ENCODE data around the gene TPBGL.

Gene TPBGL

DNA sequence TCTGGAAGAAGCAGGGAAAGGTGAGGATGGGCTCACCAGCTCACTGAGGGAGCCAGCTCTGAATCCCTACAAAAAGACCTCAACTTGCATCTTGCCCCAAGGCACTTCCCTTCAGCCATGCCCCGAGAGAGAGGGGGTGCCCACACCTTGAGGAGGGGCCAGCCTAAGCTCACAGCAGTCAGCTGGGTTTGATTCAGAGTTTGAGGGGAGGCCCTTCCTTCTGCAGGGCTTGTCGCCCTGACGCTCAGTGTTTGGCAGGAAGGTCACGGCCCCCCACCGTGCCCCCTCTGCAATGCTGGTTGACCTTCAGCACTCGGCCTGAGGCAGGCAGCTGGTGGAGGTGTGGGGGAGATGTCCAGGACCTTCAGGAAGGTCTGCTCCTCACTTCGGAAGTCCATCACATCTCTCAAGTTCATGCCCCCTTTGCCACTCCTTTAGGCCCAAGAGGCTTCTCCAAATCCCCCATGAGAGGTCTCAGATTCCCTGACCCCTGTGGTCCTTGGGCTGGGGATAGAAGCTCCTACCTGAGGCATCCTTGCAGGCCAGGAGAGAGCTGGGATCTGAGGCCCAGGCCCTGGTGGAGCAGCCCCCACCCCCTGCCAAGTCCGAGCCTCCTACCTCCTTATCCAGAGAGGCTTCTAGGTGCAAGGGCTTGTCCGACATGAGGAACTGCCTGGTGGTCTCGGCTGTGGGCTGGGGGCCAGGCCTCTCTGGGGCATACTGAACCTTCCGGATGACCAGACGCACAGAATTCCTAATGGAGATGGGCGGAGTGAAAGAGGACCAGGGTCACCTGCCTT lies 37.6 kb downstream of the TPBGL start:
- Histone ChIP-seq H3K27ac (ENCODE audit: low read length) (0 out of 2 replicates have a peak overlapping the region, but pooled peaks have one; percentile 0), H3K36me3 (ENCODE audit: insufficient read depth, low read length) (peaks cover 33% of the 10 kb centered on the region), H2AFZ (ENCODE audit: low read depth, low read length) (no peak overlapping the region), H4K20me1 (ENCODE audit: insufficient read depth, low read length) (no peaks in the 10 kb centered on the region), H3K9ac (ENCODE audit: low read depth, low read length) (no peak overlapping the region), H3K79me2 (ENCODE audit: insufficient read depth, low read length) (no peaks in the 10 kb centered on the region), H3K27me3 (ENCODE audit: insufficient read depth, low read length, poor library complexity) (no peaks in the 10 kb centered on the region), H3K9me3 (ENCODE audit: insufficient read depth, low read length, severe bottlenecking) (no peaks in the 10 kb centered on the region), H3K4me3 (ENCODE audit: low read depth in 1 of 2, low read length in 2 of 2) (no peak overlapping the region), H3K4me1 (ENCODE audit: insufficient read depth, low read length) (peaks cover 29% of the 10 kb centered on the region), H3K4me2 (ENCODE audit: insufficient read depth, low read length) (no peak overlapping the region)
- ATAC-seq (ENCODE audit: insufficient read depth, low read depth) (no peak), DNase-seq (no peak)
- no peak for TF ChIP-seq EZH2 (IDR thresholded peaks at IDR 0.05; ENCODE audit: borderline replicate concordance, low read depth, low read length, severe bottlenecking)
- no peak for TF ChIP-seq CTCF (IDR thresholded peaks at IDR 0.05; ENCODE audit: borderline replicate concordance, extremely low read depth, low read length, poor library complexity, severe bottlenecking)

GRCh38 chr11:75279273-75279672 lies 38.7 kb downstream of the TPBGL start:
- H3K79me2 ChIP-seq (ENCODE audit: insufficient read depth, low read length) = no peaks in the 10 kb centered on the region
- peaks cover 29% of the 10 kb centered on the region for H3K4me1 ChIP-seq (ENCODE audit: insufficient read depth, low read length)
- no peaks in the 10 kb centered on the region for H4K20me1 ChIP-seq (ENCODE audit: insufficient read depth, low read length)
- H3K27ac ChIP-seq (ENCODE audit: low read length) = no peak overlapping the region
- H3K36me3 ChIP-seq (ENCODE audit: insufficient read depth, low read length) = peaks cover 24% of the 10 kb centered on the region
- DNase-seq (no peak), ATAC-seq (ENCODE audit: insufficient read depth, low read depth) (no peak)
- no peak overlapping the region for H3K4me3 ChIP-seq (ENCODE audit: low read depth in 1 of 2, low read length in 2 of 2)
- no peak overlapping the region for H2AFZ ChIP-seq (ENCODE audit: low read depth, low read length)
- no peak overlapping the region for H3K4me2 ChIP-seq (ENCODE audit: insufficient read depth, low read length)
- H3K9ac ChIP-seq (ENCODE audit: low read depth, low read length) = no peak overlapping the region
- no peaks in the 10 kb centered on the region for H3K9me3 ChIP-seq (ENCODE audit: insufficient read depth, low read length, severe bottlenecking)
- TF ChIP-seq EZH2 (IDR thresholded peaks at IDR 0.05; ENCODE audit: borderline replicate concordance, low read depth, low read length, severe bottlenecking) (no peak), CTCF (IDR thresholded peaks at IDR 0.05; ENCODE audit: borderline replicate concordance, extremely low read depth, low read length, poor library complexity, severe bottlenecking) (no peak)
- H3K27me3 ChIP-seq (ENCODE audit: insufficient read depth, low read length, poor library complexity) = no peaks in the 10 kb centered on the region

GRCh38 chr11:75280227-75280701 lies 39.7 kb downstream of the TPBGL start:
- TF ChIP-seq CTCF (IDR thresholded peaks at IDR 0.05; ENCODE audit: borderline replicate concordance, extremely low read depth, low read length, poor library complexity, severe bottlenecking) = peak; percentile 99
- no peak for TF ChIP-seq EZH2 (IDR thresholded peaks at IDR 0.05; ENCODE audit: borderline replicate concordance, low read depth, low read length, severe bottlenecking)
- Histone ChIP-seq H3K9ac (ENCODE audit: low read depth, low read length) (no peak overlapping the region), H3K79me2 (ENCODE audit: insufficient read depth, low read length) (no peaks in the 10 kb centered on the region), H3K9me3 (ENCODE audit: insufficient read depth, low read length, severe bottlenecking) (no peaks in the 10 kb centered on the region), H3K27me3 (ENCODE audit: insufficient read depth, low read length, poor library complexity) (no peaks in the 10 kb centered on the region), H3K4me2 (ENCODE audit: insufficient read depth, low read length) (no peak overlapping the region), H3K27ac (ENCODE audit: low read length) (no peak overlapping the region), H3K4me3 (ENCODE audit: low read depth in 1 of 2, low read length in 2 of 2) (no peak overlapping the region), H2AFZ (ENCODE audit: low read depth, low read length) (no peak overlapping the region), H3K4me1 (ENCODE audit: insufficient read depth, low read length) (peaks cover 23% of the 10 kb centered on the region), H4K20me1 (ENCODE audit: insufficient read depth, low read length) (no peaks in the 10 kb centered on the region), H3K36me3 (ENCODE audit: insufficient read depth, low read length) (peaks cover 28% of the 10 kb centered on the region)
- peak; percentile 81 for DNase-seq
- peak; percentile 71 for ATAC-seq (ENCODE audit: insufficient read depth, low read depth)

Data from DND-41 (cell line).